ENCODE measurements around the gene SIX6.

The SIX6 gene

GRCh38 chr14:60506985-60507829 is 1.7 kb upstream of the SIX6 start:
- H3K9ac ChIP-seq (ENCODE audit: low read length): no peak overlapping the region
- H4K20me1 ChIP-seq (ENCODE audit: insufficient read depth, low read length): no peaks in the 10 kb centered on the region
- no peaks in the 10 kb centered on the region for H3K9me2 ChIP-seq (replicated peaks; ENCODE audit: insufficient read depth, low read length)
- no peaks in the 10 kb centered on the region for H3K79me2 ChIP-seq (ENCODE audit: low read length)
- H2AFZ ChIP-seq (ENCODE audit: low read length): no peak overlapping the region
- no peaks in the 10 kb centered on the region for H3F3A ChIP-seq (ENCODE audit: insufficient read depth, low read length)
- no peak overlapping the region for H3K4me2 ChIP-seq (ENCODE audit: low read depth, low read length)
- H3K27ac ChIP-seq (ENCODE audit: low read length): no peak overlapping the region
- no peaks in the 10 kb centered on the region for H3K4me1 ChIP-seq (ENCODE audit: low read length)
- H3K27me3 ChIP-seq (replicated peaks; ENCODE audit: insufficient read depth, low read length): no peaks in the 10 kb centered on the region
- TF ChIP-seq EZH2phosphoT487 (IDR thresholded peaks at IDR 0.05; ENCODE audit: low read length): no peak
- no peak for TF ChIP-seq EZH2 (optimal IDR thresholded peaks at IDR 0.05; ENCODE audit: low read depth, low read length)
- TF ChIP-seq CTCF (IDR thresholded peaks at IDR 0.05; ENCODE audit: low read length): no peak
- no peak overlapping the region for H3K4me3 ChIP-seq (ENCODE audit: low read length)
- no peaks in the 10 kb centered on the region for H3K9me3 ChIP-seq (replicated peaks; ENCODE audit: insufficient read depth, low read length)
- no peaks in the 10 kb centered on the region for H3K36me3 ChIP-seq (replicated peaks; ENCODE audit: insufficient read depth, low read length)
- DNase-seq: no peak

GRCh38 chr14:60508363-60508706 is 611 bp upstream of the SIX6 start:
- Histone ChIP-seq H3K79me2 (ENCODE audit: low read length) (no peaks in the 10 kb centered on the region), H4K20me1 (ENCODE audit: insufficient read depth, low read length) (no peaks in the 10 kb centered on the region), H3K9me3 (replicated peaks; ENCODE audit: insufficient read depth, low read length) (no peaks in the 10 kb centered on the region), H3K36me3 (replicated peaks; ENCODE audit: insufficient read depth, low read length) (no peaks in the 10 kb centered on the region), H2AFZ (ENCODE audit: low read length) (no peak overlapping the region), H3K9me2 (replicated peaks; ENCODE audit: insufficient read depth, low read length) (no peaks in the 10 kb centered on the region), H3K4me2 (ENCODE audit: low read depth, low read length) (no peak overlapping the region), H3K9ac (ENCODE audit: low read length) (no peak overlapping the region), H3F3A (ENCODE audit: insufficient read depth, low read length) (no peaks in the 10 kb centered on the region), H3K27me3 (replicated peaks; ENCODE audit: insufficient read depth, low read length) (no peaks in the 10 kb centered on the region), H3K27ac (ENCODE audit: low read length) (no peak overlapping the region), H3K4me1 (ENCODE audit: low read length) (no peaks in the 10 kb centered on the region), H3K4me3 (ENCODE audit: low read length) (no peak overlapping the region)
- no peak for DNase-seq
- TF ChIP-seq EZH2phosphoT487 (IDR thresholded peaks at IDR 0.05; ENCODE audit: low read length): no peak
- no peak for TF ChIP-seq EZH2 (optimal IDR thresholded peaks at IDR 0.05; ENCODE audit: low read depth, low read length)
- TF ChIP-seq CTCF (IDR thresholded peaks at IDR 0.05; ENCODE audit: low read length): no peak

- no peaks in the 10 kb centered on the region for H4K20me1 ChIP-seq (ENCODE audit: insufficient read depth, low read length)
- H3K4me1 ChIP-seq (ENCODE audit: low read length): no peaks in the 10 kb centered on the region
- no peaks in the 10 kb centered on the region for H3K27me3 ChIP-seq (replicated peaks; ENCODE audit: insufficient read depth, low read length)
- no peaks in the 10 kb centered on the region for H3K36me3 ChIP-seq (replicated peaks; ENCODE audit: insufficient read depth, low read length)
- H2AFZ ChIP-seq (ENCODE audit: low read length): no peak overlapping the region
- TF ChIP-seq CTCF (IDR thresholded peaks at IDR 0.05; ENCODE audit: low read length): no peak
- TF ChIP-seq EZH2 (optimal IDR thresholded peaks at IDR 0.05; ENCODE audit: low read depth, low read length): no peak
- TF ChIP-seq EZH2phosphoT487 (IDR thresholded peaks at IDR 0.05; ENCODE audit: low read length): no peak
- no peaks in the 10 kb centered on the region for H3K9me3 ChIP-seq (replicated peaks; ENCODE audit: insufficient read depth, low read length)
- no peak overlapping the region for H3K27ac ChIP-seq (ENCODE audit: low read length)
- DNase-seq: no peak
- H3K79me2 ChIP-seq (ENCODE audit: low read length): no peaks in the 10 kb centered on the region
- H3K4me3 ChIP-seq (ENCODE audit: low read length): no peak overlapping the region
- H3K9ac ChIP-seq (ENCODE audit: low read length): no peak overlapping the region
- no peaks in the 10 kb centered on the region for H3K9me2 ChIP-seq (replicated peaks; ENCODE audit: insufficient read depth, low read length)
- H3K4me2 ChIP-seq (ENCODE audit: low read depth, low read length): no peak overlapping the region
- no peaks in the 10 kb centered on the region for H3F3A ChIP-seq (ENCODE audit: insufficient read depth, low read length)
Observed at GRCh38 chr14:60509438-60510253, 700 bp downstream of the SIX6 start.

Measured in MM.1S (cell line).